GM12878 (cell line): Measurements from ENCODE around the gene MIER1. TPM values are rescaled to one million over a fixed set of nuclear protein-coding genes. Genes with fewer than 3 reads are reported as not detected.

ENCODE experiments used
- ATAC-seq: fragments of 200-7000 bp; cut with Tn5 transposase; 3 replicates; pipeline ENCODE4 v1.9.1; 2020; ENCODE audit warnings: mild to moderate bottlenecking, moderate library complexity
- BruUV-seq: library from RNA; stranded (reverse); fragments of 400-500 nt; replicated peaks from 2 replicates; lab custom pipeline; 2021; lab: Mats Ljungman, UMichigan
- CTCF ChIA-PET: fragments of 300-600 bp; sonication (Branson Sonifier 250); formaldehyde crosslinking; extraction: SDS; loops from one replicate; lab custom pipeline; 2021; ENCODE audit warnings: inconsistent platforms; lab: Yijun Ruan, JAX
- POLR2A ChIA-PET: fragments of 350-600 bp; formaldehyde crosslinking; extraction: SDS; loops from one replicate; lab custom pipeline; 2021; ENCODE audit warnings: inconsistent platforms; lab: Charles Lee
- RAD21 ChIA-PET: fragments of 300-600 bp; sonication (Branson Sonifier 250); formaldehyde crosslinking; loops from one replicate; lab custom pipeline; 2023; ENCODE audit warnings: antibody characterized with exemption; ENCODE audit not compliant: unreplicated experiment; lab: Charles Lee
- SMC1A ChIA-PET: fragments of 300-600 bp; sonication (Branson Sonifier 250); formaldehyde crosslinking; loops from one replicate; lab custom pipeline; 2023; ENCODE audit not compliant: unreplicated experiment, uncharacterized antibody; lab: Charles Lee
- DNase-seq: peaks from one replicate; pipeline ENCODE4 v3.0.0-alpha.2; 2011; ENCODE audit warnings: low read depth, low spot score
- FAIRE-seq: peaks from 3 replicates; lab custom pipeline; 2011; peaks lifted over from hg19 to GRCh38; lab: Jason Lieb, UNC
- H2AFZ ChIP-seq: 2 replicates; pipeline ENCODE4 v1.6.0; 2011; ENCODE audit warnings: low read depth, low read length, control low read depth; ENCODE audit not compliant: control insufficient read depth
- H3K27ac ChIP-seq: 2 replicates; pipeline ENCODE4 v1.5.1; 2011; ENCODE audit warnings: control low read depth; ENCODE audit not compliant: control insufficient read depth, insufficient read depth
- H3K27me3 ChIP-seq, 2 experiments: replicated peaks in 1 of 2; 2 replicates each; pipeline versions ENCODE4 v1.6.0 to v1.6.1; 2011; ENCODE audit warnings: low read length in 1 of 2; ENCODE audit not compliant: control insufficient read depth in 2 of 2, insufficient read depth in 2 of 2
- H3K36me3 ChIP-seq, 2 experiments: 2 replicates each; pipeline ENCODE4 v1.5.1; 2011; ENCODE audit warnings: low read length in 1 of 2; ENCODE audit not compliant: control insufficient read depth in 2 of 2, insufficient read depth in 2 of 2
- H3K4me1 ChIP-seq: 2 replicates; pipeline ENCODE4 v1.6.1; 2011; ENCODE audit warnings: mild to moderate bottlenecking, low read length, moderate library complexity, mixed read lengths; ENCODE audit not compliant: control insufficient read depth, insufficient read depth
- H3K4me2 ChIP-seq: 2 replicates; pipeline ENCODE4 v1.6.0; 2011; ENCODE audit warnings: control low read depth; ENCODE audit not compliant: control insufficient read depth, insufficient read depth
- H3K4me3 ChIP-seq: fragments of 200-600 bp; sonication (generic); 2 replicates; pipeline ENCODE4 v1.5.1; 2016
- H3K79me2 ChIP-seq: 2 replicates; pipeline ENCODE4 v1.6.0; 2011; ENCODE audit warnings: low read length; ENCODE audit not compliant: control insufficient read depth, insufficient read depth
- H3K9ac ChIP-seq: 2 replicates; pipeline ENCODE4 v1.8.0; 2011; ENCODE audit warnings: low read length, control low read depth, mixed read lengths; ENCODE audit not compliant: control insufficient read depth, insufficient read depth
- H3K9me3 ChIP-seq: replicated peaks from 3 replicates; pipeline ENCODE4 v1.5.1; 2011; ENCODE audit warnings: mild to moderate bottlenecking, low read length; ENCODE audit not compliant: control insufficient read depth, insufficient read depth
- H4K20me1 ChIP-seq: 2 replicates; pipeline ENCODE4 v1.6.0; 2011; ENCODE audit not compliant: control insufficient read depth, insufficient read depth
- ASH2L ChIP-seq: fragments of 300-600, 200-600 bp; sonication (generic); IDR thresholded peaks from 2 replicates; pipeline ENCODE4 v1.6.1; 2017; ENCODE audit warnings: low read depth, mild to moderate bottlenecking, borderline replicate concordance
- BCLAF1 ChIP-seq: fragments of 450-650 bp; IDR thresholded peaks from 2 replicates; pipeline ENCODE4 v1.6.1; 2017; ENCODE audit warnings: antibody characterized with exemption, mild to moderate bottlenecking, moderate library complexity
- CREB1 ChIP-seq: IDR thresholded peaks from 2 replicates; pipeline ENCODE4 v1.6.1; 2012; ENCODE audit warnings: low read depth, mild to moderate bottlenecking, inconsistent platforms
- EED ChIP-seq: sonication (generic); IDR thresholded peaks from 2 replicates; pipeline ENCODE4 v1.6.1; 2016; ENCODE audit warnings: antibody characterized with exemption, low read depth
- HDAC2 ChIP-seq: fragments of 200-600 bp; sonication (generic); IDR thresholded peaks from 2 replicates; pipeline ENCODE4 v1.6.1; 2017
- JUNB ChIP-seq: IDR thresholded peaks from 2 replicates; pipeline ENCODE4 v1.6.1; 2016; ENCODE audit warnings: antibody characterized with exemption, mild to moderate bottlenecking
- KLF5 ChIP-seq: fragments of 450-650 bp; IDR thresholded peaks from 2 replicates; pipeline ENCODE4 v1.6.1; 2014; ENCODE audit warnings: mild to moderate bottlenecking; ENCODE audit not compliant: partially characterized antibody
- MEF2B ChIP-seq: fragments of 450-650 bp; IDR thresholded peaks from 2 replicates; pipeline ENCODE4 v1.6.1; 2018; ENCODE audit warnings: mild to moderate bottlenecking, moderate library complexity; ENCODE audit not compliant: partially characterized antibody, poor library complexity, severe bottlenecking
- NFYA ChIP-seq: IDR thresholded peaks from 2 replicates; pipeline ENCODE4 v1.6.1; 2011; ENCODE audit warnings: low read depth, mild to moderate bottlenecking, low read length, improper control_type of control experiment, borderline replicate concordance
- NRF1 ChIP-seq: conservative IDR thresholded peaks from 2 replicates; pipeline ENCODE4 v1.6.1; 2011; ENCODE audit warnings: mild to moderate bottlenecking, low read depth, low read length, improper control_type of control experiment
- POLR2AphosphoS5 ChIP-seq: IDR thresholded peaks from 2 replicates; pipeline ENCODE4 v1.6.1; 2011; ENCODE audit warnings: mild to moderate bottlenecking, low read length, inconsistent platforms
- RCOR1 ChIP-seq: conservative IDR thresholded peaks from 2 replicates; pipeline ENCODE4 v1.6.1; 2012; ENCODE audit warnings: low read depth, low read length, improper control_type of control experiment
- YY1 ChIP-seq: IDR thresholded peaks from 2 replicates; pipeline ENCODE4 v1.6.1; 2011; ENCODE audit warnings: low read depth, mild to moderate bottlenecking, low read length
- WGBS: methylation state at CpG from one replicate; pipeline ENCODE4 v1.1.6; 2016; ENCODE audit warnings: low lambda C conversion rate; ENCODE audit not compliant: insufficient replicate concordance, insufficient coverage; ENCODE audit errors: missing lambda C conversion rate; 5-methylcytosine and 5-hydroxymethylcytosine counted together
- in situ Hi-C: fragments of 300-500 bp; cut with MboI; formaldehyde crosslinking; loops from 9 replicates; pipeline ENCODE4 v1.14.3; 2018; ENCODE audit warnings: mixed read lengths
- intact Hi-C: fragments of 100-400 bp; cut with micrococcal nuclease; formaldehyde crosslinking; loops from one replicate; pipeline ENCODE4 v1.14.2; 2022; ENCODE audit not compliant: unreplicated experiment
- polyA plus RNA-seq, 11 experiments: library from polyadenylated mRNA; depleted of rRNA in 4 of 11; unstranded in 6 of 11; stranded (reverse) in 5 of 11; fragments of >200 nt; fragmentation: Nextera tagmentation in 4 of 11; fragmentation: Illumina TruSeq in 1 of 11; extraction: Ambion mirVana in 4 of 11; extraction: Trizol in 1 of 11; gene quantifications; 1 replicate in 1 of 11; 2 replicates in 10 of 11; pipeline versions ENCODE4 v1.2.1 to v1.2.3, GENCODE V29; 2011 to 2016; ENCODE audit warnings: inconsistent platforms in 2 of 11, missing spikeins in 2 of 11, low read depth in 1 of 11
- total RNA-seq, 4 experiments: library from RNA; depleted of rRNA in 3 of 4; stranded (reverse); fragments of >200 nt in 3 of 4; fragmentation: Illumina TruSeq in 1 of 4; extraction: Trizol in 1 of 4; gene quantifications; 2 replicates each; pipeline versions ENCODE4 v1.2.1 to v1.2.3, GENCODE V29; 2013 to 2021
- TF ChIP-seq, protein P1 (sequence below): fragments of 450-650 bp; IDR thresholded peaks from 2 replicates; pipeline ENCODE4 v1.6.1; 2016; ENCODE audit warnings: mild to moderate bottlenecking
- TF ChIP-seq, protein P2 (sequence below): IDR thresholded peaks from 2 replicates; pipeline ENCODE4 v1.6.1; 2012; ENCODE audit warnings: low read depth, low read length, improper control_type of control experiment
- TF ChIP-seq, protein P3 (sequence below): IDR thresholded peaks from 2 replicates; pipeline ENCODE4 v1.6.1; 2011; ENCODE audit warnings: low read depth, low read length, improper control_type of control experiment, borderline replicate concordance
- TF ChIP-seq, protein P4 (sequence below): fragments of 450-650 bp; IDR thresholded peaks from 2 replicates; pipeline ENCODE4 v1.6.1; 2017; ENCODE audit warnings: mild to moderate bottlenecking, moderate library complexity

The MIER1 gene
- total and polyA plus RNA-seq, 10 of the 15 experiments (the other 5 are each of a cell fraction or from before 2014, with no cell fraction given) = 13.6 to 39.8 (median 25.7) TPM

DNA sequence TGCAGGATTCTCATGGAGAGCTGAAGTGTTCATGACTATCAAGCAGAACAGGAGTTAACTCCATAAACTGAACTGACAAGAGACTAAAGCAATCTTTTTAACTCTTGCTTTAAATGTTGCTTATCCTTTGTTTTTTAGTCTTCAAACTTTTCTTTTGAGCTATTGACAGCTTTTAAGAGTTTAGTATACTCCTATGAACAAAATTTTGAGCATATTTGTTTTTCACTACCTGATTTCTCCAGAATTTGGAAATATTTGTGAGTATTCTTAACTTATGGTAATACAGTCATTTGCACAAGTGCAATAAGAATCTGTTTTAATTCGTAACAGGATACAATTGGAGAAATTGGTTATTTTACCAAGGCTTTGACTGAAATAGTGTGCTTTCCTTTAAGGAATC lies 7.3 kb upstream of the MIER1 start:
- POLR2A ChIA-PET = no interaction called here
- intact Hi-C loops = no loop called here
- SMC1A ChIA-PET = no interaction called here
- CTCF ChIA-PET = no interaction called here
- RAD21 ChIA-PET = no interaction called here
- no peaks in the 10 kb centered on the region for H3K4me1 ChIP-seq
- H3K27ac ChIP-seq = no peak overlapping the region
- no peak overlapping the region for H3K4me3 ChIP-seq
- H3K79me2 ChIP-seq = no peaks in the 10 kb centered on the region
- no peaks in the 10 kb centered on the region; the same call in 2 of the 3 replicates for H3K9me3 ChIP-seq
- H3K27me3 ChIP-seq = no peaks in the 10 kb centered on the region
- FAIRE-seq = no peak
- in situ Hi-C loops = no loop called here
- no peaks in the 10 kb centered on the region for H4K20me1 ChIP-seq
- no peak for ATAC-seq
- no peaks in the 10 kb centered on the region for H3K36me3 ChIP-seq
- no peak overlapping the region for H3K4me2 ChIP-seq
- no peak for DNase-seq
- no TSS peak for BruUV-seq
- WGBS = 89% methylated on average over 1 of the region's 1 CpG
- no peak overlapping the region for H3K9ac ChIP-seq
- no peak overlapping the region for H2AFZ ChIP-seq
- TF ChIP-seq BCLAF1 (no peak), NFYA (no peak), JUNB (no peak), CREB1 (no peak), YY1 (no peak), RCOR1 (no peak), POLR2AphosphoS5 (no peak), ASH2L (no peak), HDAC2 (no peak), KLF5 (no peak), EED (no peak), NRF1 (no peak), MEF2B (no peak)
- TF ChIP-seq, protein P1, sequence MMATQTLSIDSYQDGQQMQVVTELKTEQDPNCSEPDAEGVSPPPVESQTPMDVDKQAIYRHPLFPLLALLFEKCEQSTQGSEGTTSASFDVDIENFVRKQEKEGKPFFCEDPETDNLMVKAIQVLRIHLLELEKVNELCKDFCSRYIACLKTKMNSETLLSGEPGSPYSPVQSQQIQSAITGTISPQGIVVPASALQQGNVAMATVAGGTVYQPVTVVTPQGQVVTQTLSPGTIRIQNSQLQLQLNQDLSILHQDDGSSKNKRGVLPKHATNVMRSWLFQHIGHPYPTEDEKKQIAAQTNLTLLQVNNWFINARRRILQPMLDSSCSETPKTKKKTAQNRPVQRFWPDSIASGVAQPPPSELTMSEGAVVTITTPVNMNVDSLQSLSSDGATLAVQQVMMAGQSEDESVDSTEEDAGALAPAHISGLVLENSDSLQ = no peak
- TF ChIP-seq, protein P2, sequence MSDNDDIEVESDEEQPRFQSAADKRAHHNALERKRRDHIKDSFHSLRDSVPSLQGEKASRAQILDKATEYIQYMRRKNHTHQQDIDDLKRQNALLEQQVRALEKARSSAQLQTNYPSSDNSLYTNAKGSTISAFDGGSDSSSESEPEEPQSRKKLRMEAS = no peak
- TF ChIP-seq, protein P3, sequence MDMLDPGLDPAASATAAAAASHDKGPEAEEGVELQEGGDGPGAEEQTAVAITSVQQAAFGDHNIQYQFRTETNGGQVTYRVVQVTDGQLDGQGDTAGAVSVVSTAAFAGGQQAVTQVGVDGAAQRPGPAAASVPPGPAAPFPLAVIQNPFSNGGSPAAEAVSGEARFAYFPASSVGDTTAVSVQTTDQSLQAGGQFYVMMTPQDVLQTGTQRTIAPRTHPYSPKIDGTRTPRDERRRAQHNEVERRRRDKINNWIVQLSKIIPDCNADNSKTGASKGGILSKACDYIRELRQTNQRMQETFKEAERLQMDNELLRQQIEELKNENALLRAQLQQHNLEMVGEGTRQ = no peak
- TF ChIP-seq, protein P4, sequence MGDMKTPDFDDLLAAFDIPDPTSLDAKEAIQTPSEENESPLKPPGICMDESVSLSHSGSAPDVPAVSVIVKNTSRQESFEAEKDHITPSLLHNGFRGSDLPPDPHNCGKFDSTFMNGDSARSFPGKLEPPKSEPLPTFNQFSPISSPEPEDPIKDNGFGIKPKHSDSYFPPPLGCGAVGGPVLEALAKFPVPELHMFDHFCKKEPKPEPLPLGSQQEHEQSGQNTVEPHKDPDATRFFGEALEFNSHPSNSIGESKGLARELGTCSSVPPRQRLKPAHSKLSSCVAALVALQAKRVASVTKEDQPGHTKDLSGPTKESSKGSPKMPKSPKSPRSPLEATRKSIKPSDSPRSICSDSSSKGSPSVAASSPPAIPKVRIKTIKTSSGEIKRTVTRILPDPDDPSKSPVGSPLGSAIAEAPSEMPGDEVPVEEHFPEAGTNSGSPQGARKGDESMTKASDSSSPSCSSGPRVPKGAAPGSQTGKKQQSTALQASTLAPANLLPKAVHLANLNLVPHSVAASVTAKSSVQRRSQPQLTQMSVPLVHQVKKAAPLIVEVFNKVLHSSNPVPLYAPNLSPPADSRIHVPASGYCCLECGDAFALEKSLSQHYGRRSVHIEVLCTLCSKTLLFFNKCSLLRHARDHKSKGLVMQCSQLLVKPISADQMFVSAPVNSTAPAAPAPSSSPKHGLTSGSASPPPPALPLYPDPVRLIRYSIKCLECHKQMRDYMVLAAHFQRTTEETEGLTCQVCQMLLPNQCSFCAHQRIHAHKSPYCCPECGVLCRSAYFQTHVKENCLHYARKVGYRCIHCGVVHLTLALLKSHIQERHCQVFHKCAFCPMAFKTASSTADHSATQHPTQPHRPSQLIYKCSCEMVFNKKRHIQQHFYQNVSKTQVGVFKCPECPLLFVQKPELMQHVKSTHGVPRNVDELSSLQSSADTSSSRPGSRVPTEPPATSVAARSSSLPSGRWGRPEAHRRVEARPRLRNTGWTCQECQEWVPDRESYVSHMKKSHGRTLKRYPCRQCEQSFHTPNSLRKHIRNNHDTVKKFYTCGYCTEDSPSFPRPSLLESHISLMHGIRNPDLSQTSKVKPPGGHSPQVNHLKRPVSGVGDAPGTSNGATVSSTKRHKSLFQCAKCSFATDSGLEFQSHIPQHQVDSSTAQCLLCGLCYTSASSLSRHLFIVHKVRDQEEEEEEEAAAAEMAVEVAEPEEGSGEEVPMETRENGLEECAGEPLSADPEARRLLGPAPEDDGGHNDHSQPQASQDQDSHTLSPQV = no peak
